NCI-H2196 (cell line): Measurements from ENCODE around the gene CNTNAP5.

ENCODE experiments used
- DNase-seq: peaks from one replicate; lab custom pipeline; 2025; ENCODE audit not compliant: unreplicated experiment; lab: John Stamatoyannopoulos, UW

The CNTNAP5 gene

DNA sequence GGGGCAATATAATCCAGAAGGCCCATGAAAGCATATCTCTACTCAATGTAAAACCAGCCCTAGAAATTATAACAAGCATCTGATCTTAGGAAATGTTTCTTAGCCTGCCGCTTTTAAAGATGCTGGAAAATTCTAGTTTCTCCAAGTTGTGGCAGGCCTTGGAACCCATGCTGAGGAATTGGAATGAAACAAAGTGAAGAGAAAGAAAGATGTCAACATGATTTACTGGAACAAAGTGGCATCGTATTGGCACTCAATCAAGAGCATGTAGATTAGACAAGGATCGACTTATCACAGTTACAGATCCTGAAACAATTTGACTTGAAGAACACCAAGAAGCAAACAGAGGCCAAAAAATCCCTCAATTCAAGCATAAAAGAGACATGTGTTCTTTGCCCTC, 28.7 kb downstream of the CNTNAP5 start:
- DNase-seq = no peak

DNA sequence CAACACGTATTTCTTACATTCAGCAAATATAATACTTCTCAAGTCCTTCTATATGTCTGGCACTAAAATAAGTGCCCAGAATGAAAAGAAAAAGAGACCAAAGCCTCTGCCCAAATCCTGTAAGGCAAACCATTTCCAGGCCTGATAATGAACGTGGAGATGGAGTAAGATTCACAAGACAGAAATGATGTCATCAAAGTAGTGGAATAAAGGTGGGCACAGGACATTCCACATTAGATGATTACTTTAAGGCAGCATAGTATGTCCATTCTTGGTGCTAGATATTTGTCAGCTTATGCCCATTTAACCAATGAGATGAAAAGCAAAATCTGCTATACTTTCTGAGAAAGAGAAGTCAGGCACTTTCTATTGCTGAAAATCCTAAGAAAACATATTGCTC, 38.5 kb downstream of the CNTNAP5 start:
- no peak for DNase-seq

DNA sequence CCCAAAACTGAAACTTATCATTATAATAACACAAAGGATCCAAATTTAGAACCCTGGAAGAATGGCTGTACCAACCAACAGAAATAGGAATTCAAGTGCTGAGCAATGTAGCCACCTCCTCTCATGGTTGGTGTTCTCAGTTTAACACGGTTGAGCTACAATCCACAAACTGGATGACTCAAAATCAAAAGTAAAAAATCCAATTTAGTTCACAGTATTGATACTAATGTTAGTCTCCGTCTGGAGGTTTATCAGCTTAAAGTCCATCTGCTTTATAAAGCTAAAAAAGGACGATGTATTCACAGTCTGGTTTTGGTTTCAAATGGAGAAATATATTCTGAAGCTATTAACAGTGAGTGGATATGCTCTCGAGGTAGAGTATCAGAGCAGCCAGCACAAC, 40.5 kb downstream of the CNTNAP5 start:
- DNase-seq = no peak

DNA sequence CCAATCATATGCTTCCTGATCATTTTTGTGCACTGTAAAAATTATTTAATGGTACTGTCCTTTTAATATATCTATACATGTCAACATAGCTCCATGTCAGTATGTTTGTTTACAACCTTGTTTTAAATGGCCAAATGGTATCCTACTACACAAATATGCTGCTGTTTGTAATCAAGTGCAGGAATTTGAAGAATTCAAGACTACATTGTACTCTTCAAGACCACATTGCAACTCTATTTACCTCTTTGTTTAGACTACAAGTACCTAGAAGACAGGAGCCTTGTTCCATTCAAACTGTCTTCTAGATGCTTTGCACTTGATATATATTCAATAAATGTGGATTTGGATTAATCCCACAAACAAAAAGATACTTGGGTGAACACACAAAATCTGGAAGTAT, 41.7 kb downstream of the CNTNAP5 start:
- no peak for DNase-seq

DNA sequence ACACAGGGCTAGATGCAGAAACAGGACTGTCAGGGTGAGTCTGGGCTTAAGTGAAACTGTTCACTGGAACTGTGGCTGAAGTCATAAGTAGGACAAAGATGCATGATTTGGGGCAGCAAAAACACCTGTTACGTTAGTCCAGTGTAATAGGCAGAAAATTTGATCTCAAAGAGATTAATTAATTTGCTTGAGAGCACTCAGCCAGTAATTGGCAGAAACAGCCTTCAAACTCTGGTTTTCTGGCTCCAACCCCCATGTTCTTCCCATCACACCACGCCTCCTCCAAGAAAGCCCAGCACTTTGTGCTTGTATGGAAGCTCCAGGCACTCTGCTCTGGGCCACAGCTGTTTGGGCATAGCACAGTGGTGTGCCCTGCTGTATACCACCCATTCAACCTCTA, 54.0 kb downstream of the CNTNAP5 start:
- no peak for DNase-seq

DNA sequence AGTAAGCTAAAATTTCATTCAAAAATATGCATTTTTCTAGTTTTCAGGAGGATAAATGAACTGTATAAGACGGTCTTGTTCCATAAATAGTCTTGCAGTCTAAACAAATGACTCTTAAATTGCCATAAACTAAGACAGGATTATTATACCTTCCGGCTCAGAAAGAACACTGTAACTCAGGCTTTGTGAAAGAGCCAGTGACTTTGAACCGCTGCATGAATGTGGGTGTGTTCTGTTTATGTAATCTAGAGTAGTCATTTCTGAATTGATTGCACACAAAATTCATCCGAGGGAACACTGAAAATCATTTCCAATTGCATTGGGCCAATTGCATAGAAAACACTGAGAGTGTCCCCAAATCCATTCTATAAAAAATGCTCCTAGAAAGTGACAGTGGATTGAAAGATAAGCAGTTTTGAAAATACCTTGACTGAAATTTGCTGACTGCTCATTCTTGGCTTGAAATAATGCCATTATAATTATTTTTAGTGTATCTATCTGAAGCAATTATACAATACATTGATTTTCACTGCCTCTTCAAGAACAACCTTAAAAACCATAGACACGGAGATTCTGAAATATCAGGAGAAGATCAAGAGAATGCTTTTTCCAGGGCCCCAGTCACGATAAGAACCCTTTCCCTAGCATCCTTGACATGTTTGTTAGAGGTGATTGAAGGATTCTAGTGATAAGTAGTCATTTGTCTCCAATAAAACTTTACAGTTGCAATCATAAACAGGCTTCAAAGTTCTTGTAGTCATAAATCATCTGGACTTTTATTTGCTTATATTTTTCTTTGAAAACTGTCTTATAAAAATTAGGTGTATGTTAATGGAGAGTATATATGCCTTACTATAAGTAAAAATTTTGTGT, 55.4 kb downstream of the CNTNAP5 start:
- DNase-seq = no peak

DNA sequence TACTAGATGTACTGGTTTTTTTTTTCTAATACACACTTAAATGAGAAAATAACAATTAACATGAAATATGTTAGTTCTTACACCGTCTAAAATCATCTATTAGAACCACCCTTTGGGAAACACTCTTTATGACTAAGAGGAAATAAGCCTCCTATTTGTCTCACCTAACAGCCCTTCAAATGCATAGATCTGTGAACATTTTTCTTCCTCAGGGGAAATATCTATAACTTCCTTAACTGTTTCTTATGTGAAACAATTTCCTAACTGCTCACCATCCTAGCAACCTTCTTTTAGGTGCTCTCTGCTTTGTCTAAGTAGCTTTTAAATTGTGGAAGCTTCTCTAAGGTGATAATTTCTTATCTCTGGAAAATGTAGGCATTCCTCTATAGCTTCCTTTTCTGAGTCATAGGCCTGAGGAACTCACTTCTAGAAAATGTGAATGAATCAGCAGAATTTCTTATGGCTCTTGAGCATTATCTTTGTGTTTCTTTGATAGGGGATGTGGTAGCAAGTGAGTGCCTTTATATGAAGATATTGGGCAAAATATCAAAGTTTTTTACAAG, 56.1 kb downstream of the CNTNAP5 start:
- no peak for DNase-seq

DNA sequence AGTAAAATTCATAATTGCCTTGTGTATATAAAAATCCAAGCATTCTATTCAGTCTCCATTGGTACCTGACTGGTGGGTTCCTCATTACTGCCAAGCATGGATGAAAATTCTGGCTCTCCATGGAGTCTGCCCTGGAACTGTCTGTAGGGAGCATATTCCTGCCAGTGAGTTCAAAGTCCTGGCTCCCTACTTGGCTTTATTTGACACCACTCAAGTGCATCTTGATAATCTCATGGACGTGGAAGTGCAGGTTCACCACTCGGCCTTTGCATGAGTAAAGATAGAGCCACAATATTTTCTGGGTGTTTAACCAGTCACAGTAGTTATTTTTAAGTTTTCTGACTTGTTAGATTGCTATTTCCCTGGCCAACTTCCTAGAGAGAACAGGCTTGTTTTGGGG, 63.5 kb downstream of the CNTNAP5 start:
- DNase-seq = no peak

DNA sequence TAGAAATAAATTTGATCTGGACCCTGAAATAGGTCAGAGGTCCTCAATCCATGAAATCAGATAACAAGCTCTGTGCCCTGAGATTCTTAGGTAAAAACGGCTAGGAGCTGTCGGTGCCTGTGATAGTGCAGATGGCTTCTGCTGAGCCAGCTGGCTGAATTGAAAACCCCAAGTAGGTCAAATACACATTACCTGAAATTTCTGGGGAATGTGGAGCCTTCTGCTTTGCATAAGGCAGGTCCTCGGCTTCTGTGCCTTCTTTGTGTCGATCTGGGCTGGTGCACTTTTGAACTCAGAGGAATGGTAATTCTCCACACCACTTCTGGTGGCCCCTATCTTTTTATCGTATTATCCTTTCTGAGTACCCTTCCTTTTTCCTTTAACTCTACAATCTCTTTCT, 66.6 kb downstream of the CNTNAP5 start:
- no peak for DNase-seq

DNA sequence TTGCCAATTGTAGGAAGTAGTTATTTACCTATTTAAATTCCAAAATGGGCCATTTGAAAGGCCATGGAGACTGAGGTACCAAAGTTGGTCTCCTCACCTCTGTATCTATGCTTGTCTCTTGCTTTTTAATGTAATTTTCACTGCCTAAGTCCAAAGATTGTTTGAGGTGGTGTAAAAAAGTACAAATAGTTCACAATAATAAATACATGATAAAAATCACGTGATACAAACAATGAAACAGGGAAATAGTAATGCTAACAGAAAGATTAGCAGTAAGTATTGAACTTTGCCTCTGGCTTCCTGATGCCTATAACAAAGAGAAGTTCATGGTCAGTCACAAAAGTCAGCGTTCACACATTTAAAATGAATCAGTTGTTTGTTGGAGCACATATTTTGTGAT, 67.6 kb downstream of the CNTNAP5 start:
- no peak for DNase-seq

DNA sequence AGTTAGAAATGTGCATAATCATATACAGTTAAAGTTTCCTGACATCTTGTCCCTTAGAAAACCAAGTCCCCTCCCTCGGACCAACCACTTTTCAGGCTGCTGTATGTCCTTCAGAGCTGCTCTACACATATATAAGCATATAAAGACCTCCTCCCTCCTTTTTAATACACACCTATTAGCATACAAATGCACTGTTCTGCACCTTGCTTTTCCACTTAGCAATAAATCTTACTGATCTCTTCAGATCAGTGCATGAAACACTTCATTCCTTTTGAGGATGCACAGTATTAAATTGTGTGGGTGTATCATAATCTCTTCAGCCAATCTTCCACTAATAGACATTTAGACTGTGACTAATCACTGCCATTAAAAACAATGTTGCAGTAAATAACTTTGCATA, 79.8 kb downstream of the CNTNAP5 start:
- DNase-seq = no peak

DNA sequence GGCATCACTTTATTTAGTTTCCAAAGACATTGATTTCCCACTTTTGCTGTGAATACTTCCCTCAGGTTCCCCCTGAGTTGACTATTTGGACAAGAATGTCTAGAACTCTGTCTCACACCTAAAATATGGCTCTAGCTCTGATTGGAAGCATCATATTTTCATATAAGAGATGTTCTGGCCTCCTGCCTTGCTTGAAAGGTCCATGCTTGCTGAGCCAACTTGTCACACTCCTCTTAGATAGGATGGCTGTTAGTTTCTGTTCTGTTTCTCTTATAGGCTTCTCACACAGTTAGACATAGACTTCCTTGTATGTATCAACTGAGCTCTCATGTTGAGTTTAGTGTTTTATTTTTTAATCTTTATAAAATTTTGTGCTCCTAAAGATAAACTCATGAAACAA, 87.1 kb downstream of the CNTNAP5 start:
- DNase-seq = no peak

DNA sequence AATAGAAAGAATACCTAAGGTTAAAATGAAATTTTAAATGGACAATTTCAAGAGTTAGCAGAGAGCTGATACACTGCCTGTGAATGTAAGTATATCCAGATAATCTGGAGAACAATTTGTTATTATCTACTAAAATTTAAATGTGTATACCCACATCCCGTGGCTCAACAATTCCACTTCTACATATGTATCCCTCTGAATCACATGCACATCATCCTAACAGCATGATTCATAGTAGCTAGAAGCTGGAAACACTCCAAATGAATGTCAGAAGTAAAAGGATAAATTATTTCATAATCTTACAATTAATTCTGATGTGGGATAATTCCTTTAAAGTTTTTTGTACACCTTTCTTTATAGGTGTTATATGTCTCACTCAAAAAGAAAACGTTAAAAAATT, 87.9 kb downstream of the CNTNAP5 start:
- no peak for DNase-seq

DNA sequence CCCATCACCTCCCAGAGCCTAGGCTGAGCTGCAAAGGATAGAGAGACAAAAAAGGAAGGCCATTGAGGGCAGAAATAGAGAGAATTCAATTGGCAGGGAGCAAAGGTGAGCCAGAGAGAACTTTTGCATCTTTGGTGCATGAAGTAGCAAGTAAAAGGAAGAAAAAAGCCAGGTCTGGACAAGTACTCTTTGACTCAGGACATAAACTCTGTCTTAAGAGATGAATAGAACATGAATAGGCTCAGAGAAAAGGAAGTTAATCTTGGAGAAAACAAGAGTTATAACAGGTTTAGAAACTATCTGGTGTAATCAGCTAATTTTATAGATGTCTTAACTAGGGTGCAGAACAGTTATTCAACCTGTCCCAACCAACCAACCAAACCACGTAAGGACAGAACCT, 95.2 kb downstream of the CNTNAP5 start:
- no peak for DNase-seq

DNA sequence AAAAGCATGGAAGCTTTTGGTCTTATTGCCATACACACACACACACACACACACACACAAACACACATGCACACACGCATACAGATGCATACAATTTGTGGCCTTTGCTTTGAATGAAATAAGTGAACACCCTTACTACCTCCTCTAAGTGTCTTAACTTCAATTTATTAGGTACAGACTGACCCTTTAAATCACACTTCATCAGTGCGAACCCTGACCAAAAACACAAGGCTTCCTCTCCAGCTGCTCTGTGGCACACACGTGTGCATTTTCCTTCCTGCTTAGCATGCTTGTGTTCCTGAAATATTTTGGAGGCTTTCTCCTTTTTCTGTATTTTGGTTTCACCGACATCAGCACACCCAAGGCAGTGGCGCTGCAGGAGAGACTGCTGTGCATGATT, 96.0 kb downstream of the CNTNAP5 start:
- DNase-seq = no peak

DNA sequence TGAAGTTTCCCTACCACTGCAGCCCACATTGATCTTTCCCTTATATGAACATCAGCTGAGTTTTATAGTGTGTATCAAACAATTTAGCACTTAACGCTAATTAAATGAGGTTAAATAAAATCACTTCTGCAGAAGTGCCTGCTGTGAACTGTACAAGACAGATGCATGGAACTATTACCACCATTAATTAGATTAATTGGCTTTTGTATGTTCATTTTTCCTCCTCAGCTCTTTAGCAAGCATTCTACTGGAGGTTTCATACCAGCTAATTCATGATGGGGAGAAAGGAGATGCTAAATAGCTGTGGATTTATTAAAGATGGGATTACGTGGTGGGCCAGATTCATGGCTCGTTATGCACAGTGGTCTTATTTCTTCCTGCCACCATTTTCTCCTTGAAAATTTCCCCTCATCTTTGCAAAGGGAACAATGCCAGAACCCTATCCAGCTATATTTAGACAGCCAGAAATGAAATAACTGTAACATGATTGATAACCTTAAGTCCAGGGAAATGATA, 96.7 kb downstream of the CNTNAP5 start:
- DNase-seq = no peak

DNA sequence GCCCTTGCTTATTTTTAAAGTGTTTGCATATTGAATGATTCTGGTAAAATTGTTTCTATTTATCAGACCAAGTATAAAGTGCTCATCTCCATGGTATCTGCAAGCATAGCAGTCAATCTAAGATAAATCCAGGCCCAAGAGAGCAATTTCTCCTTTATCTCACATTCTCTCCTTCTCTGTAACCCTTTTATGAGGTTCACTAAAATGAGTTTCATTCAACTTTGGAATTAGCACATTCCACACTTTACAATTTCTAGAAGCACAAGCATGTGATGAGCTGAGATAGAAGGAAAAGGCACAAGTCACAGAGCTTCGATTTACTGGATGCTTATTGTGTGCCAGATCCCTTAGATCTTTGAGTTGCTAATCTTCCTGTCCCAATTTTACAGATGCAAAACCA, 97.3 kb downstream of the CNTNAP5 start:
- no peak for DNase-seq

DNA sequence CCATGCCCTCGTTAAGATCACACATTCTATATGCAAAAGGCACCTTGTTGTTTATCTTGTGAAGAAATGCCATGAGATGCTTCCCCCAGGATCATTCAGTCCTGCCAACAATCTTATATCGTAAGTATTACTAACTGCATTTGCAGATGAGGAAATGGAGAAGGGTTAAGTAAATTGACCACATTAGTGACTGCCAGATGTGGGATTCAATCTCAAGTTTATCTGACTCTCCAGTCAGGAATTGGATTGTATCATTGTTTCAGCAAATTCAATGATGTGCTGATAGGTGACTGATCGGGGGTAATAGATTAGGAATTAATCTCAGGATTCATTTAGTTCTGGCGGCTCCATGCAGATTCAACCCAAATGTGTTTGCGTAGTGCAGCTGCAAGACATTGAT, 106.2 kb downstream of the CNTNAP5 start:
- no peak for DNase-seq

DNA sequence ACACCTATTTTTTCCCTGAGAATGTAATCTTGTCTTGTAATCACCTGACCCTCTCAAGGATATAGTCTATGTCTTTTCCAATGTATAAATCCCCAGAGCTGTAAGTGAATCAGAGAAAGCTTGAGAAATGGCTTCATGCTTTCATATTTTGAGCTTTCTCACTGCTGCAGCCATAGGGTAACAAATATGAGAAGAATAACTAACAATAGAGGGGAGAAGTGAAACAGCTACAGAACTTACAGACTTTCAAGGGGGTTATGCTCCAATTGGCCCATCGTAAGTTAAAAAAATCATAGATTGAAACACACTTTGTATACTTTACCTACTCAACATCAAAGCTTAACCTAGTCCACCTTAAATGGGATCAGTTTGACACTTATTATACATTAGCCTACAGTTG, 111.0 kb downstream of the CNTNAP5 start:
- DNase-seq = no peak

DNA sequence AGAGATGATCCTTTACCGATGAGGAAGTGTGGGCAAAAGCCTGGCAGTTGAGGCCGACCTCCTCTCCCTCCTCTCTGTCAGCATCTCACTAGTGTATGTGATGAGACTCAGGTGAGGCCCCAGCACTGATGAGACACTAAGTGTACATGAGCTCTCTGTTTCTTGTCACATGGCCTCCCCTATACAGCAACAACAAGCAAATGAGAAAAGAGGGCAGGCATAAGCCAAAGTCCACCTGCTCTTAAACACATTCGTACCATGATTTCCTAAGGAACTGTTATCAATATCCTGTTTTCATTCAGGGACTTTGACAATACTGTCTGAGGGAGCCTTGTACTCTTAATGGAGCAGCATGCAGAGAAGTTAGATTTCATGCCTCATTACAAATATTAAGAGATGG, 113.0 kb downstream of the CNTNAP5 start:
- DNase-seq = no peak

DNA sequence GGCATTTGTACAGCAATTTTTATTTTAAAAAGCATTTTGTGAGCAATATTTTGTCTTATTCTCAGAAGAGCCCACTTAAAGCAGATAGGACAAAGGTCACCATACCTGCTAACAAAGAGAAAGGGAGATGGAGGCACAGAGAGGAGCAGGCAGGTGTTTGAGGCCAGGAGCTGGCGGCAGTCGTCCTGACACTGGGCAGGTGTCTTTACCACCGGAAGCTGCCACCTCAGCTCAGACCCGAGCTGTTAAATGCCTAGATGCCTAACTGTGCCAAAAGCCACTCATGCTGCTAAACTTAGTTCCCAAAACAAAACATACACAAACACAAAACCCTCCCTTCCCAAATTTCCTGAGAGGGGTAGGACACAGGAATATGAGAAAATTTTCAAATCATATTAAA, 120.9 kb downstream of the CNTNAP5 start:
- DNase-seq = peak; percentile 83

DNA sequence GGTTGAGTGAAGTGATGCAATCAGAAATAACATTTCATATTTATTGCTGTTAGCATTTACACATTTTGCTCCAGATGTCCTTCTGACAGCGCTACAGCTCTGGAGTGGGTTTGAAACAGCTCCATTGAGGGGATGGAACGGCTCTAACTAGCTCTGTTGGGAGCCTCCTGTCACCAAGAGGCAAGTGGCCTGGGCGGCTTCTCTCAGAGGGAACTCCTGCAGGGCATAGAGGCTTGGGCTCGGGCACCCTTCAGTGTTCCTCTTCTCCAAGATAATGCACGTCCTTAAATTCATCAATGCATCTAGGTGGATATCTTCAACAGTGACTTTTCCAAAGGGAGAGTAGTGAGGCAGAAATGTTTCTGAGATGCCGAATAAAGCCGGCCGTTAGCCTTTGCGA, 122.5 kb downstream of the CNTNAP5 start:
- no peak for DNase-seq

DNA sequence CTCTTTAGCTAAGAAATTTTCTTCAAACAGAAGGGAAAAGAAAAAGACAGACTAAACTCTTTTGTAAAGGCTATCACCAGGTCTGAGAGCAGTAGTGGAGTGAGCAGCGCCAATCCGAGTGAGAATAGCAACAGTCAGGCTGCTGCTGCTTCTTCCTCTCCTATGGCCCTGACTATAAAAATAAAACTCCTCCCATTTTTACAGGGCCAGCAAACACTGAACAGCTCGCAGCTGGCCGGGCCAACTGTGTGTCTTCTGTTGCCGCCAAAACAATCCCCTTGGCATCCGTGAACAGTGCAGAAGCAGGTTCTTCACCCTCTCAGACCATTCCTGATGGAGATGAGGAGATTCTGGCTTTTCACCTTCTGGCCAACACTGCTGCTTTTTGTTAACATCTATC, 124.5 kb downstream of the CNTNAP5 start:
- DNase-seq = peak; percentile 37
